Measurements from ENCODE around the gene RBMS3. TPM values are rescaled to one million over a fixed set of nuclear protein-coding genes. Genes with fewer than 3 reads are reported as not detected.

Gene RBMS3
- total RNA-seq, 1 experiment from 2014 or later: 0.42 TPM

DNA sequence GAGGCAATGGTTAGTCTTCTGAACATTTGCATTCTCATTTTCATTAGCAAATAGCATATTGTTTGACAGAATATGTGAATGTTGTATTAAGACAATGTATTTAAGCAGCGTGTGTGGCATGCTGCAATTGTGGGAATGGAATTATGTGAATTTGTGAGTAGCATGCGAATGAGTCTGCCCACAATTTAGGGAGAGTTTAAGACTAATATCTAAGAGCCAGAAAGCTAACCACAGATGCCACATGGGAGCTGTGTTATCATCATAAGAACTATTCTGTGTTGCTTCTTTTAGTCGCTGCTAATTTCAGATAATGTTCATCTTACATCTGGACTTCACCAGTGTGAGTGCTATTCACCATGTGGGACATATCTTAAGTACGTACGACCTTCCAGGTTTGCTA, 494.5 kb downstream of the RBMS3 start:
- H3K4me3 ChIP-seq (replicated peaks in 1 of 2; ENCODE audit: low read depth in 1 of 2, low read length in 2 of 2): no peak overlapping the region
- intact Hi-C loops (cut with micrococcal nuclease): no loop called here
- no peak overlapping the region for H2AFZ ChIP-seq (ENCODE audit: low read depth, low read length, poor library complexity, severe bottlenecking)
- no peak overlapping the region for H3K9ac ChIP-seq (ENCODE audit: low read length)
- H3K27me3 ChIP-seq (ENCODE audit: insufficient read depth, low read length): no peaks in the 10 kb centered on the region
- no peaks in the 10 kb centered on the region for H3K9me2 ChIP-seq (ENCODE audit: insufficient read depth)
- H4K20me1 ChIP-seq (ENCODE audit: insufficient read depth): 0 out of 2 replicates have a peak, but pooled peaks cover under 1% of the 10 kb centered on the region
- H3K4me2 ChIP-seq (ENCODE audit: low read length): no peak overlapping the region
- H3K27ac ChIP-seq (ENCODE audit: low read depth, low read length): no peak overlapping the region
- H3K79me2 ChIP-seq (ENCODE audit: insufficient read depth, low read length): no peaks in the 10 kb centered on the region
- no peaks in the 10 kb centered on the region for H3K36me3 ChIP-seq (ENCODE audit: control insufficient read depth in 1 of 2, insufficient read depth in 2 of 2, low read length in 2 of 2)
- ChIA-PET CTCF (no interaction called here), RAD21 (ENCODE audit: low non-redundant PET in 1 of 2, low total read pairs in 2 of 2, uncharacterized antibody in 2 of 2, unreplicated experiment in 2 of 2) (no interaction called here), POLR2A (no interaction called here)
- ATAC-seq (no peak), DNase-seq (ENCODE audit: low read depth, low spot score) (no peak)
- H3K4me1 ChIP-seq (ENCODE audit: control insufficient read depth in 1 of 2, insufficient read depth in 2 of 2, low read length in 2 of 2): no peaks in the 10 kb centered on the region
- no peaks in the 10 kb centered on the region for H3K9me3 ChIP-seq (ENCODE audit: control insufficient read depth in 1 of 2, insufficient read depth in 1 of 2, low read depth in 1 of 2, low read length in 2 of 2)
- TF ChIP-seq POLR2AphosphoS5 (IDR thresholded peaks at IDR 0.05; ENCODE audit: low read depth, low read length) (no peak), ZFX (IDR thresholded peaks at IDR 0.05) (no peak), EGR1 (IDR thresholded peaks at IDR 0.05; ENCODE audit: low read depth) (no peak), TCF7L2 (IDR thresholded peaks at IDR 0.05; ENCODE audit: borderline replicate concordance, extremely low read depth, insufficient read depth, insufficient read length) (no peak), JUND (IDR thresholded peaks at IDR 0.05) (no peak), MAX (IDR thresholded peaks at IDR 0.05) (no peak), ZBTB33 (IDR thresholded peaks at IDR 0.05; ENCODE audit: extremely low read depth, insufficient replicate concordance, low read length) (no peak), YY1 (IDR thresholded peaks at IDR 0.05; ENCODE audit: extremely low read depth, insufficient replicate concordance, low read depth, low read length) (no peak), EZH2 (IDR thresholded peaks at IDR 0.05) (no peak), SRF (IDR thresholded peaks at IDR 0.05; ENCODE audit: low read depth) (no peak), SIN3A (IDR thresholded peaks at IDR 0.05; ENCODE audit: low read depth) (no peak), ELF1 (IDR thresholded peaks at IDR 0.05; ENCODE audit: borderline replicate concordance, low read depth) (no peak), POLR2A (IDR thresholded peaks at IDR 0.05; ENCODE audit: borderline replicate concordance, extremely low read depth, insufficient read depth, insufficient read length) (no peak)
- TF ChIP-seq, protein P1, sequence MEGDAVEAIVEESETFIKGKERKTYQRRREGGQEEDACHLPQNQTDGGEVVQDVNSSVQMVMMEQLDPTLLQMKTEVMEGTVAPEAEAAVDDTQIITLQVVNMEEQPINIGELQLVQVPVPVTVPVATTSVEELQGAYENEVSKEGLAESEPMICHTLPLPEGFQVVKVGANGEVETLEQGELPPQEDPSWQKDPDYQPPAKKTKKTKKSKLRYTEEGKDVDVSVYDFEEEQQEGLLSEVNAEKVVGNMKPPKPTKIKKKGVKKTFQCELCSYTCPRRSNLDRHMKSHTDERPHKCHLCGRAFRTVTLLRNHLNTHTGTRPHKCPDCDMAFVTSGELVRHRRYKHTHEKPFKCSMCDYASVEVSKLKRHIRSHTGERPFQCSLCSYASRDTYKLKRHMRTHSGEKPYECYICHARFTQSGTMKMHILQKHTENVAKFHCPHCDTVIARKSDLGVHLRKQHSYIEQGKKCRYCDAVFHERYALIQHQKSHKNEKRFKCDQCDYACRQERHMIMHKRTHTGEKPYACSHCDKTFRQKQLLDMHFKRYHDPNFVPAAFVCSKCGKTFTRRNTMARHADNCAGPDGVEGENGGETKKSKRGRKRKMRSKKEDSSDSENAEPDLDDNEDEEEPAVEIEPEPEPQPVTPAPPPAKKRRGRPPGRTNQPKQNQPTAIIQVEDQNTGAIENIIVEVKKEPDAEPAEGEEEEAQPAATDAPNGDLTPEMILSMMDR (IDR thresholded peaks at IDR 0.05 in 2 of 3, conservative IDR thresholded peaks at IDR 0.05 in 1 of 3; ENCODE audit: borderline replicate concordance in 1 of 3, insufficient read depth in 1 of 3, low read depth in 2 of 3, low read length in 2 of 3): no peak
- BruUV-seq (replicated peaks): no TSS peak

Measured in HCT116 (cell line).